ENCODE data around the gene SLX9. TPM values are rescaled to one million over a fixed set of nuclear protein-coding genes. Genes with fewer than 3 reads are reported as not detected.

Gene SLX9
- total RNA-seq, 6 experiments from 2014 or later, result 27.7 to 34.7 (median 31.5) TPM

- no peak overlapping the region for H3K27ac Mint-ChIP-seq
- peaks cover 8% of the 10 kb centered on the region; the same call in 1 of the 2 replicates for H3K36me3 Mint-ChIP-seq (ENCODE audit: low read depth)
- no peak overlapping the region for H3K4me3 Mint-ChIP-seq
- peaks cover 31% of the 10 kb centered on the region for H3K27me3 Mint-ChIP-seq (ENCODE audit: insufficient read depth)
- no peak for DNase-seq
- no peak for TF ChIP-seq CTCF (IDR thresholded peaks at IDR 0.05)
- no peaks in the 10 kb centered on the region for H3K4me1 Mint-ChIP-seq (ENCODE audit: low read depth)
- H3K9me3 Mint-ChIP-seq, result peaks cover 7% of the 10 kb centered on the region; the same call in 1 of the 2 replicates
Observed at GRCh38 chr21:45004481-45005247, 64.8 kb downstream of the SLX9 start.

- no peak for TF ChIP-seq CTCF (IDR thresholded peaks at IDR 0.05)
- Mint-ChIP-seq H3K4me1 (ENCODE audit: low read depth) (no peaks in the 10 kb centered on the region), H3K27ac (no peak overlapping the region), H3K36me3 (ENCODE audit: low read depth) (peaks cover 8% of the 10 kb centered on the region; the same call in 1 of the 2 replicates), H3K27me3 (ENCODE audit: insufficient read depth) (peaks cover 34% of the 10 kb centered on the region), H3K9me3 (peaks cover 7% of the 10 kb centered on the region; the same call in 1 of the 2 replicates), H3K4me3 (no peak overlapping the region)
- DNase-seq, result no peak
Observed at GRCh38 chr21:45006536-45007095, 66.8 kb downstream of the SLX9 start.

- Mint-ChIP-seq H3K4me3 (no peak overlapping the region), H3K9me3 (peaks cover 7% of the 10 kb centered on the region; the same call in 1 of the 2 replicates), H3K27me3 (ENCODE audit: insufficient read depth) (peaks cover 32% of the 10 kb centered on the region), H3K36me3 (ENCODE audit: low read depth) (peaks cover 8% of the 10 kb centered on the region; the same call in 1 of the 2 replicates), H3K4me1 (ENCODE audit: low read depth) (peaks cover 9% of the 10 kb centered on the region), H3K27ac (no peak overlapping the region)
- DNase-seq, result no peak
- TF ChIP-seq CTCF (IDR thresholded peaks at IDR 0.05), result no peak
Observed at GRCh38 chr21:45009616-45010015, 69.8 kb downstream of the SLX9 start.

- DNase-seq, result no peak
- Mint-ChIP-seq H3K36me3 (ENCODE audit: low read depth) (peaks cover 8% of the 10 kb centered on the region; the same call in 1 of the 2 replicates), H3K4me1 (ENCODE audit: low read depth) (peaks cover 9% of the 10 kb centered on the region), H3K27ac (no peak overlapping the region), H3K27me3 (ENCODE audit: insufficient read depth) (peaks cover 32% of the 10 kb centered on the region), H3K4me3 (no peak overlapping the region), H3K9me3 (peaks cover 7% of the 10 kb centered on the region; the same call in 1 of the 2 replicates)
- no peak for TF ChIP-seq CTCF (IDR thresholded peaks at IDR 0.05)
Observed at GRCh38 chr21:45010096-45010495, 70.3 kb downstream of the SLX9 start.

GRCh38 chr21:45010860-45011259, 71.0 kb downstream of the SLX9 start:
- Mint-ChIP-seq H3K4me3 (no peak overlapping the region), H3K27me3 (ENCODE audit: insufficient read depth) (peaks cover 29% of the 10 kb centered on the region), H3K27ac (no peak overlapping the region), H3K36me3 (ENCODE audit: low read depth) (peaks cover 8% of the 10 kb centered on the region; the same call in 1 of the 2 replicates), H3K9me3 (peaks cover 7% of the 10 kb centered on the region; the same call in 1 of the 2 replicates), H3K4me1 (ENCODE audit: low read depth) (peaks cover 9% of the 10 kb centered on the region)
- DNase-seq, result no peak
- no peak for TF ChIP-seq CTCF (IDR thresholded peaks at IDR 0.05)

All from HFFc6 (cell line).